Natural killer cell (primary cell): Measurements from ENCODE around the gene GMPPB. TPM values are rescaled to one million over a fixed set of nuclear protein-coding genes. Genes with fewer than 3 reads are reported as not detected.

Experiments
- ATAC-seq, 3 donors: fragments of 150-1000 bp in 2 of 3; fragments of 200-7000 bp in 1 of 3; cut with Tn5 transposase; 1 replicate in 1 of 3; 2 replicates in 2 of 3; pipeline ENCODE4 v1.10.0; 2021; ENCODE audit warnings: mild to moderate bottlenecking in 2 of 3, moderate library complexity in 2 of 3
- DNase-seq, 2 donors: peaks; one replicate each; pipeline versions ENCODE4 v3.0.0 to v3.0.0-alpha.2; 2013 to 2021; ENCODE audit warnings: mixed read lengths in 1 of 2
- H3K27ac ChIP-seq: one replicate; pipeline ENCODE4 v1.5.1; 2013; ENCODE audit warnings: mild to moderate bottlenecking, low read length
- H3K27me3 ChIP-seq: one replicate; pipeline ENCODE4 v1.6.1; 2013; ENCODE audit warnings: low read length; ENCODE audit not compliant: control insufficient read depth, insufficient read depth
- H3K36me3 ChIP-seq: one replicate; pipeline ENCODE4 v1.6.1; 2013; ENCODE audit warnings: low read length; ENCODE audit not compliant: control insufficient read depth, insufficient read depth
- H3K4me1 ChIP-seq: one replicate; pipeline ENCODE4 v1.6.1; 2013; ENCODE audit warnings: low read length; ENCODE audit not compliant: control insufficient read depth, insufficient read depth
- H3K4me3 ChIP-seq: one replicate; pipeline ENCODE4 v1.5.1; 2013; ENCODE audit warnings: low read length
- H3K9me3 ChIP-seq: one replicate; pipeline ENCODE4 v1.6.1; 2013; ENCODE audit warnings: low read length; ENCODE audit not compliant: control insufficient read depth, insufficient read depth
- H3K27ac Mint-ChIP-seq, 2 donors: one replicate each; pipeline ENCODE4 v1.8.0; 2022; ENCODE audit warnings: mild to moderate bottlenecking in 2 of 2, mixed read lengths in 2 of 2, moderate library complexity in 1 of 2
- H3K27me3 Mint-ChIP-seq, 2 donors: one replicate each; pipeline ENCODE4 v1.8.0; 2022; ENCODE audit warnings: low read depth in 2 of 2, mixed read lengths in 2 of 2
- H3K36me3 Mint-ChIP-seq: one replicate; pipeline ENCODE4 v1.8.0; 2022; ENCODE audit warnings: mixed read lengths
- H3K4me1 Mint-ChIP-seq, 2 donors: one replicate each; pipeline ENCODE4 v1.8.0; 2022; ENCODE audit warnings: mixed read lengths in 2 of 2
- H3K4me3 Mint-ChIP-seq: one replicate; pipeline ENCODE4 v1.8.0; 2022; ENCODE audit warnings: mild to moderate bottlenecking, moderate library complexity, mixed read lengths
- H3K9me3 Mint-ChIP-seq, 2 donors: one replicate each; pipeline ENCODE4 v1.8.0; 2022; ENCODE audit warnings: mixed read lengths in 2 of 2
- WGBS: methylation state at CpG from one replicate; pipeline ENCODE4 v1.1.7; 2013; ENCODE audit warnings: missing lambda C conversion rate; ENCODE audit not compliant: insufficient coverage; 5-methylcytosine and 5-hydroxymethylcytosine counted together
- intact Hi-C: fragments of 100-400 bp; cut with micrococcal nuclease; formaldehyde crosslinking; loops from one replicate; pipeline ENCODE4 v1.14.2; 2022
- total RNA-seq, 4 donors: library from RNA; stranded (reverse); fragments of 120-200 nt in 1 of 4; gene quantifications; one replicate each; pipeline versions ENCODE4 v1.2.3 to v1.2.4, GENCODE V29; 2013 to 2022
- TF ChIP-seq, protein P1 (sequence below): fragments of 200-600 bp; IDR thresholded peaks from one replicate; pipeline ENCODE4 v1.8.0; 2022; ENCODE audit warnings: antibody characterized with exemption

The GMPPB gene
- total RNA-seq, 3 donors from 2014 or later (not counting 1 experiment from before 2014, with no cell fraction given), result 24.1 to 28.9 (median 27.5) TPM

DNA sequence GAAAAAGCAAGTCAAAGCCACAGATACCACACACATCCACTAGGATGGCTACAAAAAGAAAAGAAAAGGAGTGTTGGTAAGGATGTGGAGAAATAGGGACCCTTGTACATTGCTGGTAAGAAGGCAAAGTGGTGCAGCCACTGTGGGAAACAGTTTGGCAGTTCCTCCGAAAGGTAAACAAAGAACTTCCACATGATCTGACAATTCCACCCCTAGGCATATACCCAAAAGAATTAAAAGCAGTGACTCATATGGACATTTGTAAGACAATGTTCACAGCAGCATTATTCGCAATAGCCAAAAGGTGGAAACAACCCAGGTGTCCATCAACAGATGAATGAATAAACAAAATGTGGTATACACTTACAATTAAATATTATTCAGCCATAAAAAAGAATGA lies 22.2 kb upstream of the GMPPB start:
- no peaks in the 10 kb centered on the region for H3K27me3 Mint-ChIP-seq
- ATAC-seq (no peak), DNase-seq (no peak)
- Histone ChIP-seq H3K4me1 (no peaks in the 10 kb centered on the region), H3K27me3 (no peaks in the 10 kb centered on the region), H3K9me3 (no peaks in the 10 kb centered on the region), H3K36me3 (peaks cover 28% of the 10 kb centered on the region), H3K4me3 (no peak overlapping the region), H3K27ac (no peak overlapping the region)
- H3K27ac Mint-ChIP-seq, result no peak overlapping the region
- intact Hi-C loops, result no loop called here
- 100% methylated on average over 2 of the region's 2 CpGs for WGBS
- no peak overlapping the region for H3K4me3 Mint-ChIP-seq
- peaks cover 9 to 10% of the 10 kb centered on the region in 2 donors for H3K4me1 Mint-ChIP-seq
- H3K9me3 Mint-ChIP-seq, result no peaks in the 10 kb centered on the region
- H3K36me3 Mint-ChIP-seq, result peaks cover 9% of the 10 kb centered on the region
- TF ChIP-seq, protein P1, sequence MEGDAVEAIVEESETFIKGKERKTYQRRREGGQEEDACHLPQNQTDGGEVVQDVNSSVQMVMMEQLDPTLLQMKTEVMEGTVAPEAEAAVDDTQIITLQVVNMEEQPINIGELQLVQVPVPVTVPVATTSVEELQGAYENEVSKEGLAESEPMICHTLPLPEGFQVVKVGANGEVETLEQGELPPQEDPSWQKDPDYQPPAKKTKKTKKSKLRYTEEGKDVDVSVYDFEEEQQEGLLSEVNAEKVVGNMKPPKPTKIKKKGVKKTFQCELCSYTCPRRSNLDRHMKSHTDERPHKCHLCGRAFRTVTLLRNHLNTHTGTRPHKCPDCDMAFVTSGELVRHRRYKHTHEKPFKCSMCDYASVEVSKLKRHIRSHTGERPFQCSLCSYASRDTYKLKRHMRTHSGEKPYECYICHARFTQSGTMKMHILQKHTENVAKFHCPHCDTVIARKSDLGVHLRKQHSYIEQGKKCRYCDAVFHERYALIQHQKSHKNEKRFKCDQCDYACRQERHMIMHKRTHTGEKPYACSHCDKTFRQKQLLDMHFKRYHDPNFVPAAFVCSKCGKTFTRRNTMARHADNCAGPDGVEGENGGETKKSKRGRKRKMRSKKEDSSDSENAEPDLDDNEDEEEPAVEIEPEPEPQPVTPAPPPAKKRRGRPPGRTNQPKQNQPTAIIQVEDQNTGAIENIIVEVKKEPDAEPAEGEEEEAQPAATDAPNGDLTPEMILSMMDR, result no peak

DNA sequence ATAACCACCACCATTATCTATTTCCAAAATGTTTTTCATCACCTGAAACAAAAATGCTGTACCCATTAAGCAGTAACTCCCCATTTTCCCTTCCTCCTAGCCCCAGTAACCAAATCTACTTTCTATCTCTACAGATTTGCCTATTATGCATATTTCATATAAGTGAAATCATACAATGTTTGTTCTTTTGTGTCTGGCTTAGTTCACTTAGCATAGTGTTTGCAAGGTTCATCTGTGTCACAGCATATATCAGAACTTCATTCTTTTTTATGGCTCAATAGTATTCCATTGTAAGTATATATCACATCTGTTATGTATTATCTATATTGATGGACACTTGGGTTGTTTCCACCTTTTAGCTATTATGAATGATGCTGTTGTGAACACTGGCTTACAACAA lies 16.7 kb upstream of the GMPPB start:
- intact Hi-C loops, result no loop called here
- peaks cover 9 to 21% of the 10 kb centered on the region in 2 donors for H3K4me1 Mint-ChIP-seq
- no peaks in the 10 kb centered on the region for H3K27me3 ChIP-seq
- TF ChIP-seq, protein P1, result no peak
- H3K9me3 Mint-ChIP-seq, result no peaks in the 10 kb centered on the region
- no peaks in the 10 kb centered on the region for H3K27me3 Mint-ChIP-seq
- no peak overlapping the region for H3K4me3 ChIP-seq
- ATAC-seq (no peak), DNase-seq (no peak)
- H3K27ac Mint-ChIP-seq, result peak overlapping the region in 1 of 2 donors; percentile 18
- no peak overlapping the region for H3K4me3 Mint-ChIP-seq
- H3K27ac ChIP-seq, result no peak overlapping the region
- H3K36me3 ChIP-seq, result peaks cover 33% of the 10 kb centered on the region
- H3K36me3 Mint-ChIP-seq, result peaks cover 9% of the 10 kb centered on the region
- no peaks in the 10 kb centered on the region for H3K4me1 ChIP-seq
- H3K9me3 ChIP-seq, result no peaks in the 10 kb centered on the region

DNA sequence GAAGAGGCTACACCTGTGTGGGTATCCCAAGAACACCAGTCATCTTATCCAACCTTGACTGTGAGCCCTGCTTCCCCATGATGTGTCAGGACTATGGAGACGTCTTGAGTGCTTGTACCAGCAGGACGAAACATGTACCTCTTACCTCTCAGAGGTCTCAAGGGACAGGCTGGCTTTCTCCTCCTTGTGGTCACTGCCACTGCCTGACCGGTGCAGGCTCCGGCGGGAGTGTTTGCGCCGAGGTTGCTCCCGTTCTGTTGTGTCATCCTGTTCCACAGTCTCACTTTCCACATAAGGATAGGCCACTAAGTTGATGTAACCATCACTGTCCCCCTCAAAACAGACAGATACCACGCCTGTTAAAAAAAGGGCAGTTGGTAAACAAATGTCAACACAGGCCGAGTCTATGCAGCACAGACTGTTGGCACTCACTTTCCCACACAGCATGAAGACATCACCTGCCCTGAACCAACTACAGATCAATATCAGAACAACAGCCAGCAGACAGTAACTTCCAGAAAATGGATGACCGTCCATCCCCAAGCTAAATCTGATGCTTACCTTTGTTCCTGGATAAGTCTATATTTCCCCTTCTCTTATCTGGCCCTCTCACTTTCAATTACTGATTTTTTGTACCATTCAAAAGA lies 14.4 kb upstream of the GMPPB start:
- intact Hi-C loops, result no loop called here
- Mint-ChIP-seq H3K9me3 (no peaks in the 10 kb centered on the region), H3K27me3 (no peaks in the 10 kb centered on the region), H3K36me3 (peaks cover 3% of the 10 kb centered on the region), H3K4me1 (peaks cover 0 to 12% of the 10 kb centered on the region in 2 donors), H3K4me3 (no peak overlapping the region), H3K27ac (peak overlapping the region in 1 of 2 donors; percentile 66)
- no peaks in the 10 kb centered on the region for H3K27me3 ChIP-seq
- 97% methylated on average over 11 of the region's 11 CpGs for WGBS
- no peak for ATAC-seq
- no peaks in the 10 kb centered on the region for H3K9me3 ChIP-seq
- no peak overlapping the region for H3K4me3 ChIP-seq
- no peaks in the 10 kb centered on the region for H3K4me1 ChIP-seq
- no peak for DNase-seq
- peaks cover 34% of the 10 kb centered on the region for H3K36me3 ChIP-seq
- TF ChIP-seq, protein P1, result no peak
- no peak overlapping the region for H3K27ac ChIP-seq

DNA sequence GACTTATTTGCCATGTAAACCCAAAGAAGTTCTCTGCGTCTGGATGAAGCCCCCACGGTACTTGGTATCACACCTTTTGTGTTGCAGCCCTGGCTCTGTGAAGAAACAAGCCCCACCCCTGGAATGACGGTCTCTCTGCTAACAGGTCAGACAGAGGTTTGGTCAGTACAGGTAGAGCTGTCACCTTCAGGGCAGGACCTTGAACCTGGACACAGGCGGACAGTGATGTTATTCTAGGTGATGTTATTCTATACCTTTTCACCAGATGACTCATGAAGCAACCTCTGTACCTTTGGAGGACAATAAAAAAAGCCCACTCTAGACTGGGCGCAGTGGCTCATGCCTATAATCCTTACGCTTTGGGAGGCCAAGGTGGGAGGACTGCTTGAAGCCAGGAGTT lies 11.0 kb upstream of the GMPPB start:
- H3K27ac Mint-ChIP-seq, result no peak overlapping the region
- H3K4me1 Mint-ChIP-seq, result peaks cover 0 to 12% of the 10 kb centered on the region in 2 donors
- 96% methylated on average over 5 of the region's 6 CpGs for WGBS
- Histone ChIP-seq H3K36me3 (peaks cover 46% of the 10 kb centered on the region), H3K27ac (no peak overlapping the region), H3K27me3 (no peaks in the 10 kb centered on the region), H3K4me1 (no peaks in the 10 kb centered on the region), H3K9me3 (no peaks in the 10 kb centered on the region), H3K4me3 (no peak overlapping the region)
- DNase-seq (no peak), ATAC-seq (no peak)
- TF ChIP-seq, protein P1, result no peak
- peaks cover 15% of the 10 kb centered on the region for H3K36me3 Mint-ChIP-seq
- H3K4me3 Mint-ChIP-seq, result no peak overlapping the region
- H3K27me3 Mint-ChIP-seq, result no peaks in the 10 kb centered on the region
- intact Hi-C loops, result no loop called here
- H3K9me3 Mint-ChIP-seq, result no peaks in the 10 kb centered on the region
